Large intestine (tissue), 3 donors: ENCODE data around the gene ATP2B2. TPM values are rescaled to one million over a fixed set of nuclear protein-coding genes. Genes with fewer than 3 reads are reported as not detected.

ENCODE experiments used
- DNase-seq, 2 donors: peaks; one replicate each; pipeline versions ENCODE4 v3.0.0 to v3.0.0-alpha.2; 2013
- H3K27ac ChIP-seq: one replicate; pipeline ENCODE4 v1.5.1; 2013; ENCODE audit warnings: low read length
- H3K27me3 ChIP-seq: 2 replicates; pipeline ENCODE4 v1.6.1; 2013; ENCODE audit warnings: low read length; ENCODE audit not compliant: control insufficient read depth, insufficient read depth
- H3K36me3 ChIP-seq: 2 replicates; pipeline ENCODE4 v1.6.1; 2013; ENCODE audit warnings: low read length; ENCODE audit not compliant: control insufficient read depth, insufficient read depth
- H3K4me1 ChIP-seq: one replicate; pipeline ENCODE4 v1.6.1; 2013; ENCODE audit warnings: low read length; ENCODE audit not compliant: control insufficient read depth, insufficient read depth
- H3K4me3 ChIP-seq: one replicate; pipeline ENCODE4 v1.5.1; 2013; ENCODE audit warnings: low read length
- H3K9me3 ChIP-seq: one replicate; pipeline ENCODE4 v1.6.1; 2013; ENCODE audit warnings: mild to moderate bottlenecking, low read depth, low read length, moderate library complexity; ENCODE audit not compliant: control insufficient read depth
- WGBS: methylation state at CpG from one replicate; pipeline ENCODE4 v1.1.5; 2013; ENCODE audit warnings: low lambda C conversion rate; ENCODE audit not compliant: insufficient coverage; 5-methylcytosine and 5-hydroxymethylcytosine counted together
- polyA plus RNA-seq: library from polyadenylated mRNA; unstranded; fragments of 120-200 nt; gene quantifications from one replicate; pipeline ENCODE4 v1.2.1, GENCODE V29; 2013

The ATP2B2 gene
- polyA plus RNA-seq, 1 donor = 1.5 TPM

- Histone ChIP-seq H3K27me3 (peaks cover 7% of the 10 kb centered on the region), H3K4me3 (no peak overlapping the region), H3K4me1 (no peaks in the 10 kb centered on the region), H3K36me3 (no peaks in the 10 kb centered on the region), H3K27ac (no peak overlapping the region), H3K9me3 (no peaks in the 10 kb centered on the region)
- no peak for DNase-seq
- WGBS = no CpG with 5 or more reads among the region's 13 CpGs
Measured at GRCh38 chr3:10530241-10530640, 24.9 kb upstream of the ATP2B2 start.

DNA sequence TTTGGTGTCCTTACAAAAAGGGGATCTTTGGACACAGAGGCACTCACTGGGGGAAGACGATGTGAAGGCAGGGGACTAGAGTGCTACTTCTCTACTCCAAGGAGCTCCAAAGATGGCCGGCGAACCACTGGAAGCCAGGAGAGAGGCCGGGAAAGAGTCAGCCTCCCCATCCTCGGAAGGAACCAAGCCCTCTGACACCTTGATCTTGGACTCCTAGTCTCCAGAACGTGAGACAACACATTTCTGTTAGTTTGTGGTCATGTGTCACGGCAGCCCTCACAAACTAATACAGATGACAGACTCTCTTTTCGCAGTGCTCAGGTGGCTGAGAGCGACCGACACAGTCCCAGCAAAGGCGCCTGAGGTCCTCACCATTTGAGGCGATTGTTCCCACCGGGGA lies 24.4 kb upstream of the ATP2B2 start:
- H3K4me1 ChIP-seq = no peaks in the 10 kb centered on the region
- no peak overlapping the region for H3K27ac ChIP-seq
- no peaks in the 10 kb centered on the region for H3K9me3 ChIP-seq
- DNase-seq = no peak
- no peaks in the 10 kb centered on the region for H3K36me3 ChIP-seq
- peaks cover 7% of the 10 kb centered on the region for H3K27me3 ChIP-seq
- H3K4me3 ChIP-seq = no peak overlapping the region
- whole genome bisulfite sequencing = no CpG with 5 or more reads among the region's 13 CpGs

DNA sequence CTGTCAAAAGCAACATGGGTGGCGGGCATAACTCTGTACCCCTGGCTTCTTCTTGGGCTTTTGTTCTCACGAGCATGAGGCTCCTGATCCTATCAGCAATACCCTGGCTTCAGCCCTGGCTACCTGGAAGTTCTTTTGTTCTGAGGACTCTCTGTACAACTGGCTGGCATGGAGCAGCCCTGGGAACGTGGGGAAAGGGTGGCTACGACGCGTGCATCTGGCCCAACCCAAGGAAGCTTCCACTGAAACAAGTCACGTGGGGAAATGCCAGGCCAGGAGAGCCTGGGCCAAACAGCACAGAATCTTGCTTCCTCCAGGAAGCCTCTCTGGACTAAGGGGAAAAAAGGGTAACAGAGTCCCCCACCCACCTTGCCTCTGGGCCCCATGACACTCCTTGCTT lies 22.7 kb upstream of the ATP2B2 start:
- WGBS = no CpG with 5 or more reads among the region's 7 CpGs

GRCh38 chr3:10527295-10528001 lies 22.1 kb upstream of the ATP2B2 start:
- DNase-seq = no peak
- H3K27me3 ChIP-seq = peaks cover 14% of the 10 kb centered on the region
- H3K9me3 ChIP-seq = no peaks in the 10 kb centered on the region
- no CpG with 5 or more reads among the region's 13 CpGs for whole genome bisulfite sequencing
- H3K27ac ChIP-seq = no peak overlapping the region
- no peak overlapping the region for H3K4me3 ChIP-seq
- H3K36me3 ChIP-seq = no peaks in the 10 kb centered on the region
- no peaks in the 10 kb centered on the region for H3K4me1 ChIP-seq

More for the DNA sequence above, 22.7 kb upstream of the ATP2B2 start:
- Histone ChIP-seq H3K36me3 (no peaks in the 10 kb centered on the region), H3K27ac (no peak overlapping the region), H3K9me3 (no peaks in the 10 kb centered on the region), H3K4me3 (no peak overlapping the region), H3K4me1 (no peaks in the 10 kb centered on the region), H3K27me3 (peaks cover 13% of the 10 kb centered on the region)
- no peak for DNase-seq

GRCh38 chr3:10526366-10526765 lies 21.0 kb upstream of the ATP2B2 start:
- no peaks in the 10 kb centered on the region for H3K36me3 ChIP-seq
- no peaks in the 10 kb centered on the region for H3K4me1 ChIP-seq
- no peak for DNase-seq
- no peaks in the 10 kb centered on the region for H3K9me3 ChIP-seq
- no CpG with 5 or more reads among the region's 4 CpGs for WGBS
- peaks cover 14% of the 10 kb centered on the region for H3K27me3 ChIP-seq
- H3K4me3 ChIP-seq = no peak overlapping the region
- no peak overlapping the region for H3K27ac ChIP-seq

GRCh38 chr3:10524799-10525301 lies 19.5 kb upstream of the ATP2B2 start:
- no peak for DNase-seq

GRCh38 chr3:10524270-10524669 lies 18.9 kb upstream of the ATP2B2 start:
- H3K36me3 ChIP-seq = no peaks in the 10 kb centered on the region
- peaks cover 18% of the 10 kb centered on the region for H3K27me3 ChIP-seq
- DNase-seq = no peak
- no peaks in the 10 kb centered on the region for H3K9me3 ChIP-seq
- H3K27ac ChIP-seq = no peak overlapping the region
- H3K4me1 ChIP-seq = no peaks in the 10 kb centered on the region
- no peak overlapping the region for H3K4me3 ChIP-seq
- no CpG with 5 or more reads among the region's 7 CpGs for WGBS

More at GRCh38 chr3:10524799-10525301, 19.5 kb upstream of the ATP2B2 start:
- no peaks in the 10 kb centered on the region for H3K36me3 ChIP-seq
- no CpG with 5 or more reads among the region's 3 CpGs for WGBS
- H3K27ac ChIP-seq = no peak overlapping the region
- H3K27me3 ChIP-seq = peaks cover 18% of the 10 kb centered on the region
- no peak overlapping the region for H3K4me3 ChIP-seq
- no peaks in the 10 kb centered on the region for H3K4me1 ChIP-seq
- H3K9me3 ChIP-seq = no peaks in the 10 kb centered on the region

- H3K9me3 ChIP-seq = no peaks in the 10 kb centered on the region
- H3K4me3 ChIP-seq = no peak overlapping the region
- H3K27me3 ChIP-seq = peaks cover 18% of the 10 kb centered on the region
- H3K4me1 ChIP-seq = no peaks in the 10 kb centered on the region
- DNase-seq = no peak
- H3K27ac ChIP-seq = no peak overlapping the region
- 33% methylated on average over 1 of the region's 5 CpGs for WGBS
- H3K36me3 ChIP-seq = no peaks in the 10 kb centered on the region
Measured at GRCh38 chr3:10523561-10523960, 18.2 kb upstream of the ATP2B2 start.

GRCh38 chr3:10522646-10523303 lies 17.4 kb upstream of the ATP2B2 start:
- Histone ChIP-seq H3K4me3 (no peak overlapping the region), H3K4me1 (no peaks in the 10 kb centered on the region), H3K27ac (no peak overlapping the region), H3K27me3 (peaks cover 21% of the 10 kb centered on the region), H3K36me3 (no peaks in the 10 kb centered on the region), H3K9me3 (no peaks in the 10 kb centered on the region)
- DNase-seq = no peak
- no CpG with 5 or more reads among the region's 3 CpGs for WGBS

GRCh38 chr3:10521772-10522441 lies 16.5 kb upstream of the ATP2B2 start:
- Histone ChIP-seq H3K9me3 (no peaks in the 10 kb centered on the region), H3K4me3 (no peak overlapping the region), H3K36me3 (no peaks in the 10 kb centered on the region), H3K4me1 (no peaks in the 10 kb centered on the region), H3K27me3 (peaks cover 21% of the 10 kb centered on the region), H3K27ac (no peak overlapping the region)
- no CpG with 5 or more reads among the region's 6 CpGs for WGBS
- no peak for DNase-seq
